Testis (tissue), 2 donors: Measurements from ENCODE around the gene ITIH6.

Experiments
- CTCF ChIP-seq, 3 experiments: fragments of 450-650 bp in 2 of 3; fragments of 200-600 bp in 1 of 3; sonication (generic) in 1 of 3; IDR thresholded peaks; one replicate each; pipeline ENCODE4 v1.5.1; 2016 to 2019; ENCODE audit warnings: antibody characterized with exemption in 3 of 3, mild to moderate bottlenecking in 2 of 3, moderate library complexity in 1 of 3
- POLR2A ChIP-seq: fragments of 450-650 bp; IDR thresholded peaks from one replicate; pipeline ENCODE4 v1.6.1; 2017; ENCODE audit warnings: antibody characterized with exemption, mild to moderate bottlenecking, moderate library complexity

- TF ChIP-seq POLR2A (no peak), CTCF (IDR thresholded peaks at IDR 0.05) (no peak)
These were observed 12.5 kb upstream of the ITIH6 start for GRCh38 chrX:54810532-54810931.
